ENCODE data around the gene FUT8.

DNA sequence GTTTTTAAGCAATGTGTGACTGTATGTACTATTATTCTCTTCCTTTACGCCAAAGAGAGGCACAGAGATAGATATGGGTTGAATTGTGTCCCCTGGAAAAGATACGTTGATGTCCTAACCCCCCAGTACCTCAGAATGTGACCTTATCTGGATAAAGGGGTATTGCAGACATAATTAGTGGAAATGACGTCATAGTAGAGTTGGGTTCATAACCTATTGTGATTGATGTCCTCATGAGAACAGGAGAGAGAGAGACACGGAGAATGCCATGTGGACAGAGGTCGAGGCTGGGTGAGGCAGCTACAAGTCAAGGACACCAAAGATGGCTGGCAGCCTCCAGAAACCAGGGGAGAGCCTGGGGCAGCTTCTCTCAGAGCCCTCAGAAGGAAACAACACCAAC, 376.3 kb downstream of the FUT8 start:
- TF ChIP-seq, protein P1, sequence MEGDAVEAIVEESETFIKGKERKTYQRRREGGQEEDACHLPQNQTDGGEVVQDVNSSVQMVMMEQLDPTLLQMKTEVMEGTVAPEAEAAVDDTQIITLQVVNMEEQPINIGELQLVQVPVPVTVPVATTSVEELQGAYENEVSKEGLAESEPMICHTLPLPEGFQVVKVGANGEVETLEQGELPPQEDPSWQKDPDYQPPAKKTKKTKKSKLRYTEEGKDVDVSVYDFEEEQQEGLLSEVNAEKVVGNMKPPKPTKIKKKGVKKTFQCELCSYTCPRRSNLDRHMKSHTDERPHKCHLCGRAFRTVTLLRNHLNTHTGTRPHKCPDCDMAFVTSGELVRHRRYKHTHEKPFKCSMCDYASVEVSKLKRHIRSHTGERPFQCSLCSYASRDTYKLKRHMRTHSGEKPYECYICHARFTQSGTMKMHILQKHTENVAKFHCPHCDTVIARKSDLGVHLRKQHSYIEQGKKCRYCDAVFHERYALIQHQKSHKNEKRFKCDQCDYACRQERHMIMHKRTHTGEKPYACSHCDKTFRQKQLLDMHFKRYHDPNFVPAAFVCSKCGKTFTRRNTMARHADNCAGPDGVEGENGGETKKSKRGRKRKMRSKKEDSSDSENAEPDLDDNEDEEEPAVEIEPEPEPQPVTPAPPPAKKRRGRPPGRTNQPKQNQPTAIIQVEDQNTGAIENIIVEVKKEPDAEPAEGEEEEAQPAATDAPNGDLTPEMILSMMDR (IDR thresholded peaks at IDR 0.05; ENCODE audit: borderline replicate concordance, extremely low read depth, low read length, poor library complexity, severe bottlenecking), result no peak
- no peak for TF ChIP-seq EZH2 (IDR thresholded peaks at IDR 0.05; ENCODE audit: borderline replicate concordance, low read depth, low read length, severe bottlenecking)

Measured in DND-41 (cell line).